CD4-positive, alpha-beta T cell treated with Interleukin-4 for 1 hour (primary cell): ENCODE measurements around the gene YOD1.
A peak's percentile ranks its signal among the peaks of the same experiment; 100 is the strongest.

Experiments used
- DNase-seq, 2 donors: peaks; one replicate each; pipeline ENCODE4 v3.0.0-alpha.2; 2020 to 2022

The YOD1 gene

DNA sequence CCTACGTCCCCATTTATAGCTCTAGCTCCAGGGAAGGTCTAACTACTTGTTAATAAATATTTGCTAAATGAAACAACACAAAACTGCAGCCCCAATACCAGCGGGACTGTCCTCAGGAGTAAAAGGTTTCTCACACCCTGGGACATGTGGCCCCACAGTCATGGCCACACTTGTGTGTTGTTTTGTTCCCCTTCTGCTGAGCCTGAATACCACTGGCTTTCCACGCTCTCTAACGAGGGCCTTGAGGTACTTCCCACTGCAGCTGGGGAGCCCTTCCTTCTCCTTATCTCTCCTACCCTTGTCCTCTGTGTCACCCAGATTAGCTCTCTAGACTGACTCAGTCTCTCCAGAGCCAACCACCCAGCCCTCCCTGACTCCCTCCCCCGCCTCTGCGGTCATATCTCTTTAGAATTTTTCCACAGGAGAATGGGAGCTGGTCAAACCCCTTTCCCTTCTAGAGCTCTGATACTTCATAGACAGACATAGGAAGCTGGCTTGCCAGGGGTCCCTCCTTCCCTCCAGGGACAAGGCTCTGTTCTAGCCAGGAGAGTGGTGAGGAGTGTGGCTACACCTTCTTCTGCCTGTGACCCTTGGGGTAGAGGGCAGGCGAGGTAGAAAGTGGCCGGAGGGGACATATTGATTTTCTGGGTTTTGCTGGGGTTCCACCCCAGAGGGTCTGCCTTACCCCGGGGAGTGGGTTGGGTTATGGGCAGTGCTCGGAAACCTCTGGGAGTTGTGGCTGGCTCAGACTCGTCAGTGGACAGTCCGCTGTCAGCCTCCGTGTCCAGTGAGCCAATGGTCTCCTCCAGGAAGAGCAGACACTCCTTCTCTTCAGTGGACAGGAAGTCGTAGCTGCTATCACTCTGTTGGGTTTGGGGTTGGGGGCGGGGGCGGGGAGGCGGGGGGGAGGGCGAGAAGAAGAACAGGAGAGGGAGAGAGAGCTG is 26.5 kb downstream of the YOD1 start:
- no peak for DNase-seq

DNA sequence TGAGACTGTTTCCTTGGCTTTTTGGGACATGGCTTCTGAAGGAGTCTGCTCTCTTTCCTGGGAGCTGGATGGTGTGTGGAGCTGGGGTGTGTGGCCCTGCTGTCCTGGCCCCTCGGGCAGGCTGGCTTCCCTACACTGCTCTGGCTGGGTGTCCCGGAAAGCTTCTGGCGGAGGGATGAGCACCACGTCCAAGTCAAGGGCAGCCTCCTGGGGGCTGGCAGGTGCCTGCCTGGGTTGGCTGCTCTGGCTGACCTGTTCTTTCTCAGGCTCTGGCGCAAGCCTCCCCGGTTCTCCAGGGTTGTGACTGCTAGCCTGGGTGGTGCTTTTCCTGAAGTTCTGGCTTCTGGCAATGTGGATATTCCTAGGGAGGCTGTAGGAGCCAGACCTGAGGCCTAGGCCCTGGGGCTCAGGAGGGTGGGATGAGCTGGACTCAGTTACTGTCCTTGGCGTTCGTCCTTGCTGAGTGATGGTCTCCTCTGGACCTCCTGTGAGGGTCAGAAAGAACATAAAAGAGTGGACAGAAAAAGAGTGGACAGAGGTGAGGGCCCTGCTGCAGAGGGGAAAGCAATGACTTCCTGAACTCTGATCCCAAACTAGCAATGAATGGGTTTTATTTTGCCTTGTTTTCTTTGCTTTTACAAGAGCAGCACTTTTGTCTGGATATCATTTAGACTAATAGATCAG is 27.9 kb downstream of the YOD1 start:
- no peak for DNase-seq

GRCh38 chr1:207021876-207022596 is 29.0 kb downstream of the YOD1 start:
- no peak for DNase-seq

- no peak for DNase-seq
Measured at GRCh38 chr1:207021139-207021861, 29.7 kb downstream of the YOD1 start.

- peak in 1 of 2 donors; percentile 19 for DNase-seq
Measured at GRCh38 chr1:207020709-207021107, 30.3 kb downstream of the YOD1 start.

DNA sequence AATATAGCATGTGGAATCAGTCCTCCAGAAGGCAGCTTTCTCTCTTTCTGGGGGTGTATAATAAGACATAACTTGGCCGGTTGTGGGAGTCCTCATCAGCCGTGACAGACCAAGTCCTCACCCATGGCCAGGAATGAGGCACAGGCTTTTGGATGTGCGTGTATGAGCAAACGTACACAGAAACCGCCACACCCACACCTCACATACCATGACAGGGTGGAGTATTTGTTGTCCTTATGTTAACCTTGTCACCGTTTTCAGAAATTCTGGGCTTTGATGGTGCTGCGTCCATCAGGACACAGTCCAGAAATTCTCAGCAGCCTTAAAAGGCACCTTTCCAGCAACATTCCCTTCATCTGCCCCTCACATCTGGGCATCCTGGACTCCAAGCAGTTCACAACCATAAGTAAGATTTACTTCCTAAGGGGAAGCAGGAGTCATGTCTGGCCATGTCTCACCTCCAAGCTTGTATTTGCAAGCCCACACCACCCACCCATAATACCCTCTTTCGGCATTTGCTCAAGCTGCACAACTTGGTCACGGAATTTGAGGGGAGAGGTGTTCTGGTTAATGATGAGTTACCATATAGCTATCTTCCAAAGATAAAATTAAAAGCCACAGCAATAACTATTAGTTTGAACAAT is 30.8 kb downstream of the YOD1 start:
- DNase-seq, result no peak

GRCh38 chr1:207019661-207020060 is 31.3 kb downstream of the YOD1 start:
- DNase-seq, result no peak

DNA sequence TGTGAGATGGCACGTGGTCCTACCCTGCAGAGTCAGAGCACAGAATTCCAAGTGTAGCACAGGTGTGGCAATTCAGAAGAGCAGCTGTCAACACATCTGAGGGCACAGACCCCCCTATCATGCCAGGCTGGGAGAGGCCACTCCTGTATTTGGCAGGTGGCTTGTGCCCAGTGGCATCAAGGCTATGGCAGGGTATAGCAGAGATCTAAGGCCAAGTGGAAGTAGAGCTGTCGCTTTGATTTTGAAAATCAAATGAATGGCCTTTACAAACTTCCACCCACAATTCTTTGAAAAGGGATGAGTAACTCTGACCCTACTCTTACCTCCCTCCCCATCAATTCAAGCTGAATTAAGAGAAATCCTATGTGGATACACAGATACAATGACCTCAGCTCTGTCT is 31.8 kb downstream of the YOD1 start:
- no peak for DNase-seq

DNA sequence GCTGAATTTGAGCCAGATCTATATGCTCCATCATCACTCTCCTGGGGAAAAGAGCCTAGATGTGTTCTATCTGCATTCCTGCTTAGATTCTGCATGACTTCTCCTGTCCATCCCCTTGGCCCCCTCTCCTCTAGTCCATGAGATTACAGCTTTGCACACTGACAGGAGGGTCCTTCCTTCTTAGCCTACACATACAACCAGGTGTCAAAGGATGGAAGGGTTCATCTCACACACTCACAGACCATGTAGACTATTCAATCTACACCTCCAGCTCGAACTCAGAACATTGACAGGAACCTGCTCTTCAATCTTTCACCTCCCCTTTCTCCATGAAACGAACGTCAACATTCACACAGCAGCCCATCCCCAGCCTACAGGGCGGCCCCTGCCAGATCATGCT is 32.3 kb downstream of the YOD1 start:
- DNase-seq, result no peak

GRCh38 chr1:207017615-207018559 is 33.1 kb downstream of the YOD1 start:
- DNase-seq, result no peak

DNA sequence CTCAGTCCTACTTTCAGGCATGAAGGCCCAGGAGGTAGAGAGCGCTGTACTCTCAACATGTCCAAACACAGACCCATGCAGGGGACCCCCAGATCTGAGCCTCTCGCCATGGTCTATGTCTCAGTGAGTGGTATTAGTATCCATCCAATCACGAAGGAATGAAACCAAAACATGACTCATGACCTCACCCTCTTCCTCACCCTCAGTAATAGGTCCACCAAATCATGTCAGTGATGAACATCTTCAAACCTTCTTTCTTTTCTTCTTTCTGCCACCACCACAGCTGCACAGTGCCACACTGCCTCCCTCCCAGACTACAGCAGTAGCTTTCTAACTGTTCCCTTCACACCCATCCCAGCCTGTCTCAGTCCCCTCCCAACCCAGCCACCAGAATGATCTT is 35.2 kb downstream of the YOD1 start:
- DNase-seq, result no peak

GRCh38 chr1:207014728-207015127 is 36.3 kb downstream of the YOD1 start:
- no peak for DNase-seq

DNA sequence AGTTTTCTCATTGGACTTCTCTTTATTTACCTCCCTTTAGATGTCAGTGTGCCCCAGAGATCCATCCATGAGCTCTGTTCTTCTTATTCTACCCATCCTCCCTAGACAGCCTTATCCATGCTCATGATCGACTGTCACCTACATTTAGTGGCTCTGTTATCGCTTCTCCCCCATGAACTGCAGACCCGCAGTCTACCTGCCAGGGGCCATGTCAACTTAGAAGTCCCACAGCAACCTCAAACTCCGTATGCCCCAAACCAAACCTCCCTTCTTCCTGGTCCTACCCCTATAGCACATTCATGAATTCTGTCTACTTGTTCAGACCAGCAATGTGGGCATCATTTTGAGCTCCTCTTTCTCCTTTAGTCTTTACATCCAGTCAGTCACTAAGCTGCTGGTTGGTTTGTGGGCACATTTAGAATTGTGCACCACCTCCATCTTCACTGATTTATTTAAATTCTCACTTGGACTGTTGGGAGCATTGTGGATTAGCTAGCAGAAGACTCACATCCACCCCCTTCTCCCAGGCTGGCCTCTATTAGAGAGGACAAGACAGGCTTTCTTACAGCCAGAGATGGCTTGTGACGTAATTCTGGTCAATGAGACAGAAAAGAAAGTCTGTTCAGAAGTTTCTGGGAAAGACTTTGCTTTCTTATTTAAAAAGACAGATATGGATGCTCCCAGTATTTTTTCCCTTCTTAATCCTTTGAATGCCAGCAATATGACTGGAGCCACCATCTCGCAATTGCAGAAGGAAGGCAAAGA is 37.5 kb downstream of the YOD1 start:
- DNase-seq, result no peak

GRCh38 chr1:207010726-207011125 is 40.3 kb downstream of the YOD1 start:
- no peak for DNase-seq

DNA sequence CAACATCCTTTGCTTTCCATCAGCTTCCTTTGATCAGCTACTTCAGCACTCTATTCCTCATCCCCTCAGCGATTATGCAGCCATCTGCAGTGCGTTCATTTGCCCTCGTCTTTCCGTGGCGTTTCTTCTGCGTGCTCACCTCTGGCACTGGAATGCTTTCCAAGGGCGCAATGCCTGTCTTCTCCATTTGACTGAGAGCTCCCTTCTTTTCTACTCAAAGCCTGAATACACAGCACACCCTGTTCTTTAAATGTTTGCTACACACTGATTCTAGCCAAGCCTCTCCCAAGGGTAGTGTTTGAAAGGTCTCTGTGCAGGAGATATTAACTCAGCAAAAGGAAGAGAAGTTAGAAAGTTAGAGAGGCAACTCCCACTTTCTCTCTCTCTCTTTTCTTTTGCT is 41.1 kb downstream of the YOD1 start:
- no peak for DNase-seq

GRCh38 chr1:207009182-207009850 is 41.7 kb downstream of the YOD1 start:
- no peak for DNase-seq

DNA sequence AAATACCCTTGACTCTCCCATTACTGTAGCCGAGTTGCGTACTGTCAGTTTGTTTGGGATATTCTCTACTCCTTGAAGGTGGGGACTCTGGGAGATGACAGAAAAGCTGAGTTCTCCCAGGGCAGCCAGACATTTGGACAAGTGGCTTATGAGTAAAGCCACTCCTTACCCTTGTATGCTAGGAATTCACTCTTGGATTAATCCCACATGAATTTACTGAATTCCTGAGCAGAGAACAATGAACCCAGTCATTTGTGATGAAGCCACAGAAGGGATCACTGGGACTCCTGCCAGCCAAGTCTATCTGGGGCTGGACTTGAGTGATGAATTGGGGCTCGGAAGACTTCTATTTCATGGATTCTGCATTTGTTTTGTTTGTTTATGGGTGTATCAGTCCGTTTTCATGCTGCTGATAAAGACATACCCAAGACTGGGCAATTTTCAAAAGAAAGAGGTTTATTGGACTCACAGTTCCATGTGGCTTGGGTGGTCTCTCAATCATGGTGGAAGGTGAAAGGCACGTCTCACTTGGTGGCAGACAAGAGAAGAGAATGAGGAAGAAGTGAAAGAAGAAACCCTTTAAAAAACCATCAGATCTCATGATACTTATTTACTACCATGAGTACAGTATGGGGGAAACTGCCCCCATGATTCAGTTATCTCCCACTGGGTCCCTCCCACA is 43.5 kb downstream of the YOD1 start:
- DNase-seq, result no peak

GRCh38 chr1:207006914-207007313 is 44.1 kb downstream of the YOD1 start:
- DNase-seq, result no peak

DNA sequence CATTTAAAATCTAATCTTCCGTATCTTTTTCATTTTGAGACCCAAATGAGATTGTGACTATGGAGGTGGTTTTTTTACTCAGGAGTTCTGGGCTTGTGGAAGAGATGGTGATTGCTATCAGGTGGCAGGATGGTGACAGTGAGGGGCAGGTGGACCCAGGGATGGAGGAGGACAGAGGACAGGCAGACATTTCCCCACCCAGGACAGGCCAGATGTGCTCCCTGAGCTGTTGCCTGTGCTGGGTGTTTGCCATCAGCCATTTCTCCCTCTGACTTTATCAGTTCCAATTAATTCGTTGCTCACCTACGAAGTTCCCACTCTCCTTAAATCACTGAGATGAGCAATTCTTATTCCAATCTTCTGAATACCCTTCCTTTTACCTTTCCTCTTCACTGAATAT is 44.9 kb downstream of the YOD1 start:
- no peak for DNase-seq
